NCI-H82 treated with DMSO at 0.1 percent for 48 hours (cell line): Measurements from ENCODE around the gene KIRREL1.
A peak's percentile ranks its signal among the peaks of the same experiment; 100 is the strongest.

Source experiments
- DNase-seq: peaks from one replicate; lab custom pipeline; 2025; ENCODE audit not compliant: unreplicated experiment; lab: John Stamatoyannopoulos, UW

KIRREL1 gene

DNA sequence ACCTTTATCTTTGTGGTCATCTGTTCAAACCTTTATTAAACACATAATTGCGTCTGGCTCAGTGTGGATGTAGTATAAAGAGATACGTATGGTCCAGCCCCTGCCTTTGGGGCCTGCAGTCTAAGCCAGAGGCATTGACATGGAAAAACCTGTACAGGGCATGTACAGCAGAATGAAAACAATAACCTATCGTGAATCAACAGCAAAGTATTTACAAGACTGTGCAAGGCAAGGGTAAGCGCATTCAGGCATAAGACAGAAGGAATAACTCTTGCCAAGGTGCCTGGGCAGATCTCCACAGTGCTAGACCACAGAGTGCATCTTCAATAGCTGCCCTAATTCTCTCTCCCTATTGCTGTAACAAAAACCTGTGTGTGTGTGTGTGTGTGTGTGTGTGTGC, 35.5 kb downstream of the KIRREL1 start:
- DNase-seq, result no peak

GRCh38 chr1:158035014-158035413, 41.6 kb downstream of the KIRREL1 start:
- DNase-seq, result peak; percentile 32

DNA sequence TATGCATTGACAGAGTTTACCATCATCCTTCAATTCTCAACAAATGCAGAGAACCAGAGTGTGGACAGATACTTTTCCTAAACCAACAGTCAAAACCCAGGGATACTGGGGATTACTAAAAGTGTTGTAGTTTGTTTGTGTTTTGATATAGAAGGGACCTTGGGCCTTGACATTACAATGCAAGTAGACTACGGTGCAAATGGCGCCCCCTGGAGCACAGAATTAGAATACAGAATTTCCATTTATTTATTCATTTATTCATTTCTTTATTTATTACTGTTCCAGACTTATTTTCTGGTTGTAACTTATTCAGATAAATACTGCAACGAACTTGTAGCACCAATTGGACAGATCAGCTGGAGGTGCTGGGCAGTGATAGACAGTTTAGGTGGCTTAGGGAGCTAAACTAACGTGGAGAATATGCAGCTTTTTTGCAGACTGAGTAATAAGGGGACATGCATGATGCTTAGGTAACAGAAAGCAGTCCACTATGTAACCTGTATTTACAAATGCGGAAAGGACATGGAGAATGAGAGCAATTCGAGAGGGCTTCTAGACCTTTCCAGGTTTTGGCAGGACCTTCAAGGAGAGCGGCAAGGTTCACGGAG, 42.6 kb downstream of the KIRREL1 start:
- peak; percentile 39 for DNase-seq

GRCh38 chr1:158037008-158037865, 43.8 kb downstream of the KIRREL1 start:
- no peak for DNase-seq

- DNase-seq, result no peak
Measured at GRCh38 chr1:158037866-158038359, 44.5 kb downstream of the KIRREL1 start.

- no peak for DNase-seq
Measured at GRCh38 chr1:158038793-158039192, 45.3 kb downstream of the KIRREL1 start.

DNA sequence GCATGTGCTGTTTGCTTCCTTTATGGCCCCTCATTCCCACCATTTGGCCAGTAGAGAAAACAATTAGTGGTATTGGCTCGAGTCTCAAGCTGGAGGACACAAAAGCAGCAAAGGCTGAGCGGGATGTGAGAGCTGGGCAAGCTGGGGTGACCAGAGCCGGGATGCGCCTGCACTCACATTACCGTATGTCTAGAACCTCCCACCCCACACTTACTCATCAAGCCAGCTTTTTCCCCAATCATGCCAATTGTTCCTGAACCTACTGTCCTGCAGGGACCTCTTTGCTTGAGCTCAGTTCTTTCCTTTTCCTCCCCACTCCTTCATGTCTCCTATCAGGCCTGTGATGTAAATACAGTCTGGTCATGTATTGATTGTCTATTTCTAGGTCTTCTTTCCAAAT, 45.9 kb downstream of the KIRREL1 start:
- no peak for DNase-seq

- no peak for DNase-seq
Measured at GRCh38 chr1:158040323-158040722, 46.9 kb downstream of the KIRREL1 start.

DNA sequence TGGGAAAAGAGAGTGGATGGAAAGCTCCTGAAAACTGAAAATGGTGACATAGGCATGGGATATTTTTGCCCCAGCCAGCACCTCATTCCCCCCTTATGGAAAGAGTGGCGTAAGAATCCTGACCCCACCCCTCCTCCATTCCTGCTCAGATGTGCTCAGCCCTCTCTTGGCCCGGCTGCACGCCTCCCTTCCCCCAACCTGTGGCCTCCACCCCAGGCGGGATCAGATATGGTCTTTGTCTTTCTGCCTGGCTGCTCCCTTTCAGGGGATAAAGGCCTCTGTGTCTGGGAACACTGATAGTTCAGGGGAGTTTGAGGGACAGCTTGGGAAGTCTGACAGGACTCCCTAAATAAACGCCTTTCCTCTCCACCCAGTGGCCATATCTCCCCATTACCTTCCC, 49.8 kb downstream of the KIRREL1 start:
- no peak for DNase-seq

DNA sequence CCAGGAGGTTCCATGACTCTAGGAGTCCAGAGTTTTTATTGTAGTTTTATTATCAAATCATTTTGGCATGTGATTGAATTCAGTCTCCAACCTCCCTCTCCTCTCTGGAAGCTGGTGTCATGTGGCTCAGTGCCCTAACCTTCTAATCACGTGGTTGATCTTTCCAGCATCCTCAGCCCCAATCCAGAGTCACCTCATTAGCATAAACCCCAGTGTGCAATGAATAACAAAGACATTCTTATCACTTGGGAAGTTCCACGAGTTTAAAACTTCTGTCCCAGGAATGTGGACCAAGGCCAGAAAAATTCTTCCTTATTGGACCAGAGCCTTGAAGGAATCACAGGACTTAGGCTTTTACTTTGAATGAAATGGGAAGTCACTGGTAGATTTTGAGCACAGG, 52.2 kb downstream of the KIRREL1 start:
- no peak for DNase-seq

DNA sequence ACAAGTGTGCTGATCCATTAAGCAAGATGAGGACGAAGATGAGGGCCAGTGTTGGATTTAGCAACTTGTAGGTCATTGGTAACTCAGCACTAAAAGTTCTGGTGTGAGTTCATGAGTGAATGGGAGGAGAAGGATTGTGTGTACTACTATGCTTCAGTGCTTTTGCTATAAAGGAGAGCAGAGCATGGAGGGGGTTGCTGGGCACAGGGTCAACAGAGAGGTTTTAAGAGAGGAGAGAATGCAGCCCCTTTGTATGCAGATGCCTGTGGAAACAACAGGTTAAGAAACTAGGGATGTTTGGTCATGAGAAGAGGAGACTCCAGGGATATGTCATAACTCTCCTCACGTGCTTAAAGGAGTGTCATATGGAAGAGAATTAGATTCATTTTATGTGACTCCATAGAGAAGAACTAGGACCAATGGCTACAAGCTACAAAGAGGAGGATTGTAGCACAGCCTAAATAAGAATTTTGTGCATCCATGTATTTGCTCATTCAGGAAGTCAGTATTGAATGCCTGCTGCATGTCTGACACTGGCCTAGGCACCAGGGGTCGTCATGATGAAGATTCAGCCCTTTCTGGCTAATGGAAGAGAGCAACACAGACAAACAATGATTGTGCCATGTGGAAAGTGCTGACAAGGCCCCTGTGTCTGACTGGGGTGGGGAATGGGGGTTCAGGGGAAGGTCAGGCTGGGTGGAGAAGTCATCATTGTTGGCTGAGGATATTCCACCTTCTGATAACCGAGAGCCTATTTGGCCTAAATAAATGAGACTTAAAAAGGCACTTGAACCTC, 53.5 kb downstream of the KIRREL1 start:
- DNase-seq, result no peak

DNA sequence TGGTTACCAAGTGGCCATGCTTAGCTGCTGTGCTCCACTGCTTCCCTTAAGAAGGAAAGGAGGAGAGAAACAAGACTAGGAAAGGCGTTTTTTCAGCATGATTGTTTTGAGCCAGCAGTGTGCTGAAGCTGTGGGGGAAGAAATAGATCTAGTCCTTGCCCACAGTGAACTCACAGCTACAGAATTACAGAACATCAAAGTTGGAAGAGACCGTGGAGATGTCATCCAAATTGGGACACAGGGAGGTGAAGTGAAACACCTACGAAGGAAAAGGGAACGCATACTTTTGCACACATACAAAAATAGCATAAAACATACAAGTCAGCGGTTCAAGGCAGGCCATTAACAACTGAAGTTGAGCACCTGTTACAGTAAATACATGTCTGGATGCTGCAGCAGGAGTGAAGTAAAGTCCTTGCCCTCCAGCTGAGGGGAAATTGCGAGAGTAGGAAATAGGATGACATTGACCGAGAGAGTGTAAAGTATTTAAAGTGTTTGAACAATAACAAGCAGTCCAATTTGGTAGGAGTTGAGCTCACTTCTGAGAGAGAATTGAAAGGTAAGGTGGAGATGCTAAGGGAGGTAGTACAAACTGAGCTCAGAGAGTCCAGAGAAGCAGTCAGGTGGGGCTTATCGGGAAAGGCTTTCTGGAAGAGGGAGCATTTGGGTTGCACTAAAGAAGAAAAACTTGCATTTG, 55.1 kb downstream of the KIRREL1 start:
- DNase-seq, result no peak

- no peak for DNase-seq
Measured at GRCh38 chr1:158049853-158050252, 56.4 kb downstream of the KIRREL1 start.

- DNase-seq, result peak; percentile 86
Measured at GRCh38 chr1:158053276-158053675, 59.8 kb downstream of the KIRREL1 start.

- no peak for DNase-seq
Measured at GRCh38 chr1:158054721-158055120, 61.3 kb downstream of the KIRREL1 start.

- DNase-seq, result no peak
Measured at GRCh38 chr1:158055854-158056253, 62.4 kb downstream of the KIRREL1 start.

- DNase-seq, result no peak
Measured at GRCh38 chr1:158056498-158056897, 63.1 kb downstream of the KIRREL1 start.

DNA sequence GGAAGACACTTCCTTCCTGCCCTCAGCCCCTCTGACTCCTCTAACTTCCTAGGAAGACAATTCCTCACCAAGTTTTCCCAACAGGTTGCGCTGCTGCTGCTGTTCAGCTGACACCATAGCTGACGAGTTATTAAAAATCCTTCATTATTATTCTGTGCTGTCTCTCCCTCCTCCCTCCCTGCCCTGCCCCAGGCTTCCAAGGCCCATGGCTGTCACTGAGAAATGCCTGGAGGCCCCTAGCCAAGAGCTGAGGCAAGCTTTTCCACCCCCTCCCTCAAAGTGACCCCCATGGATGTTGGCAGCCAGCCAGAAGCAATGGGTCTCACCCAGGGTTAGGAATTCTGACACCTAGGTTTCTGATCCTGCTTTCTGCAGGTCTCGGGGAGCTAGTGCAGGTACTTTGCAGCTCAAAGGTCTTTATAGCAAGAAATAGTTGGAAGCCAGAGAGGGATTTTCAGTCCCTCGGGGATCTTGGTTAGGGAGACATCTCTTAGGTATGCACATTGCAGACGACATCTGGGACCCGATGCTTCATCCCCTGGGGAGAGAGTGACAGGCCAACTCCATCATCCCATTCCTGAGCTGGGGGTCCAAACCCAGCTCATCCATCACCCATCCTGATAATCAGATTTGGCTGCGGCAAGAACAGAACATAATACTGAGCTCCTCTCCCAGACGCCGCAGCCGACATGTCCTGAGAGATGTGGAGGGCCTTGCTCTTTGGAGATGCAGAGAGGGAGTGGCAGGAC, 65.0 kb downstream of the KIRREL1 start:
- peak; percentile 100 for DNase-seq

- peak; percentile 99 for DNase-seq
Measured at GRCh38 chr1:158059984-158060383, 66.5 kb downstream of the KIRREL1 start.

DNA sequence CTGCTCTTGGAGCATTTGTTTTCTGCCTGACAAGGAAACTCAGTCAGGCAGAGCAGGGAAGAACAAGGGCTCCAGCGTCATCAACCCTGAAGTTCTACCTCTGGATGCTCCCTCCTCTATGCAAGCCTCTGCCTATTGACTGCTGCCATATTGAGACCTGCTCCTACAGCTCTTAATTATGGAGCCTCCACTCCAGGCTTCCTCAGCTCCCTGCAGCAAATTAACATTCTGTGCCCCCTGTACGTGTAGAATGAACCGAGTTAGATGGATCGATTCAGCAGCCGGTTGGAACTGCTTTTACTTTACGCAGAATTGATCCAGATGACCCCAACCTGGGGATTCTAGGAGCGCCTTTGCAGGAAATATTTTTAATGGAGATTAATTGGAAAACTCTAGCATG, 68.7 kb downstream of the KIRREL1 start:
- no peak for DNase-seq
